RWPE1 (cell line): Measurements from ENCODE around the gene OR2T6.
"Not testable (repeated sequence)": the region's sequence is repeated elsewhere in the genome, so short reads cannot be mapped to it uniquely, and the experiment has no call there.

Experiments used
- CTCF ChIA-PET: fragments of 350-600 bp; sonication (Branson Sonifier 250); formaldehyde crosslinking; extraction: SDS; loops from one replicate; lab custom pipeline; 2021; lab: Yijun Ruan, JAX
- POLR2A ChIA-PET: fragments of 400-600 bp; formaldehyde crosslinking; extraction: SDS; loops from one replicate; lab custom pipeline; 2020; ENCODE audit warnings: antibody characterized with exemption; ENCODE audit not compliant: low non-redundant PET; lab: Yijun Ruan, JAX
- DNase-seq: peaks from one replicate; pipeline ENCODE4 v3.0.0; 2012; ENCODE audit warnings: low spot score
- H3K27ac ChIP-seq: fragments of 450-650 bp; 2 replicates; pipeline ENCODE4 v1.5.1; 2017
- TF ChIP-seq, protein P1 (sequence below): fragments of 450-650 bp; conservative IDR thresholded peaks from 2 replicates; pipeline ENCODE4 v1.5.1; 2017; ENCODE audit warnings: low read depth, mild to moderate bottlenecking

OR2T6 gene

DNA sequence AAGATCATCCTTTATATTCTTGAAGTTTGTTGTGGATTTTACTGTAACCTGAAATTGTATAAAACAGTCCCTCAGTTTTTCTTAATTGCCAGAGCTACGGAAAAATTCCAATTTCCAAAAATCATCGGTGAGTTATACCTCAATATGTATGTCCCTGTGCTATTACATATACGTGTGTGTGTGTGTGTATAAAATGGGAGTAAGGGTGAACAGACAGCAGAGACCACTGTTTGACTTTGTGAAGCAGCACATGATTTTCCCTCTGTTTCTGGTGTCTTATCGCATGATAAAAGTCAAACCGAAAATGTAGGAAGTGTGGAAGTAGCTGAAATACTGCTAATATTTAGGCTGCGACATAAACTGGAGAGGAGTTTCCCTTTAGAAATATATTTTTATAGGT lies 28.5 kb downstream of the OR2T6 start:
- ChIA-PET POLR2A (no interaction called here), CTCF (no interaction called here)
- DNase-seq, result peak; percentile 4
- no peak overlapping the region for H3K27ac ChIP-seq
- TF ChIP-seq, protein P1, sequence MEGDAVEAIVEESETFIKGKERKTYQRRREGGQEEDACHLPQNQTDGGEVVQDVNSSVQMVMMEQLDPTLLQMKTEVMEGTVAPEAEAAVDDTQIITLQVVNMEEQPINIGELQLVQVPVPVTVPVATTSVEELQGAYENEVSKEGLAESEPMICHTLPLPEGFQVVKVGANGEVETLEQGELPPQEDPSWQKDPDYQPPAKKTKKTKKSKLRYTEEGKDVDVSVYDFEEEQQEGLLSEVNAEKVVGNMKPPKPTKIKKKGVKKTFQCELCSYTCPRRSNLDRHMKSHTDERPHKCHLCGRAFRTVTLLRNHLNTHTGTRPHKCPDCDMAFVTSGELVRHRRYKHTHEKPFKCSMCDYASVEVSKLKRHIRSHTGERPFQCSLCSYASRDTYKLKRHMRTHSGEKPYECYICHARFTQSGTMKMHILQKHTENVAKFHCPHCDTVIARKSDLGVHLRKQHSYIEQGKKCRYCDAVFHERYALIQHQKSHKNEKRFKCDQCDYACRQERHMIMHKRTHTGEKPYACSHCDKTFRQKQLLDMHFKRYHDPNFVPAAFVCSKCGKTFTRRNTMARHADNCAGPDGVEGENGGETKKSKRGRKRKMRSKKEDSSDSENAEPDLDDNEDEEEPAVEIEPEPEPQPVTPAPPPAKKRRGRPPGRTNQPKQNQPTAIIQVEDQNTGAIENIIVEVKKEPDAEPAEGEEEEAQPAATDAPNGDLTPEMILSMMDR, result no peak

DNA sequence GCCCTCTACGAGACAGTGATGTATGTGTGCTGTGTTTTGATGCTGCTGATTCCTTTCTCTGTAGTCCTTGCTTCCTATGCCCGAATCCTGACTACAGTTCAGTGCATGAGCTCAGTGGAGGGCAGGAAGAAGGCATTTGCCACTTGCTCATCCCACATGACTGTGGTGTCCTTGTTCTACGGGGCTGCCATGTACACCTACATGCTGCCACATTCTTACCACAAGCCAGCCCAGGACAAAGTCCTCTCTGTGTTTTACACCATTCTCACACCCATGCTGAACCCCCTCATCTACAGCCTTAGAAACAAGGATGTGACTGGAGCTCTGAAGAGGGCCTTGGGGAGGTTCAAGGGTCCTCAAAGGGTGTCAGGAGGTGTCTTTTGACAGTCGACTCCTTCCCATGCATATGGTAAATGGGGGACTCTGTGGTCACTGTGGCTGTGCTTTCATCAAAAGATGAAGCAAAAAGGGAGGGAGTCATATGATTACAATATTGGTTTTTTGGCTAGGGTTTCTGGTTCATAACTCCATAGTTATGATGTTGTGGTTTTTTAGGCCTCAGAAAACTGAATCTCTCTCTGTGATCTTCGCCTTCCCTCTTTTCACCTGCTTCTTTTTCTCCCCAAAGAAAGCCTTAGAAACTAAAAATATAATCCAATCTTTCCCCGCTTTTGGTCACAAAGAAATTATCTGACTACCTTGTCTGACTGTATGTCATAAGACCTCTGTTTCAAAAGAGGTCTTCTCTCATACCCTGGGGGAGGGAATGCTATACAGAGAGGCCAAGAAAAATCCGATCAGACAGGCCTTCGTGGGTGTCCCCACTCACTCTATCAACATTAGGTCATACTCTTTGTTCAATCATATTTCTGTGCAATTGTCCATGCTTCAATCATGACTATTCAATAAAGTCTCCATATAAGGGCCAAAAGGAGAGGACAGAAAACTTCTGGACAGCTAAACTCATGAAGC lies 31.5 kb downstream of the OR2T6 start:
- no peak overlapping the region for H3K27ac ChIP-seq
- TF ChIP-seq, protein P1, result no peak
- ChIA-PET CTCF (no interaction called here), POLR2A (no interaction called here)
- no peak for DNase-seq

DNA sequence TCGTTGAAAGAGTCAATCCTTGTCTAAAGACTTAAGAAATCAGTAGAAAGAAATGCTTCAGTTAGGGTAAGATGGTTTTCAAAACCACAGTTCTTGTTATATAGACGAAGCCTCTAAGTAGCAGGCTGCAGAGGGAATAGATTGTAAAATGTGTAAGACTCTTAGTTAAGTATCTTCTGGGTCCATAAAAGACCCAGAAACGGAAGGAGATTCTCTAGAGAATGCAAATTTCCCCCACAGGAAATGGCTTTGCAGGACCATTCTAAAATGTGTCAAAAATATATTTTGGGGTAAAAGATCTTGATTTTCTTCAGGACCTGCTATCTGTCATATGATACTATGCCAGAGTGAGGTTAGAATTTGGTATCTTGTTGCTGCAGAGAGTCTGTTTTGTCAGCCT lies 40.7 kb downstream of the OR2T6 start:
- POLR2A ChIA-PET, result no interaction called here
- H3K27ac ChIP-seq, result no peak overlapping the region
- TF ChIP-seq, protein P1, result no peak
- DNase-seq, result no peak
- CTCF ChIA-PET, result no interaction called here

DNA sequence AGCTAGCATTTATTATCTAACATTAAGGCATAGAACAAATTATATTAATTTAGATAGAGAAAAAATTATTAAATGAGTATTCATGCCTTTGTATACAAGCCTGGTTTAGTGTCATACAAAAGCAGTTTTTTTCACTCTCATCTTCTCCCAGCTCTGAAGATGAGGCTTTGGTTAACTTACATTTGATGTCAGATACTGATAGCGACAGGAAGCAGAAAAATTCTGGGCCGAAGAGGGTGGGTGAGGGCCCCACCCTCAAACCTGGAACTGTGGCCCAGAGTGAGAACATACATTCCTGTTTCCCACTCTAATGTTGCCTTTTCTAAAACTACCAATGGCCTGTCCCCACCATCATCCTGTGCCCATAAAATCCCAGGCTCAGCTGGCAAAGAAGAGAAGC lies 42.3 kb downstream of the OR2T6 start:
- no peak for DNase-seq
- ChIA-PET POLR2A (no interaction called here), CTCF (no interaction called here)
- TF ChIP-seq, protein P1, result no peak
- H3K27ac ChIP-seq, result no peak overlapping the region

DNA sequence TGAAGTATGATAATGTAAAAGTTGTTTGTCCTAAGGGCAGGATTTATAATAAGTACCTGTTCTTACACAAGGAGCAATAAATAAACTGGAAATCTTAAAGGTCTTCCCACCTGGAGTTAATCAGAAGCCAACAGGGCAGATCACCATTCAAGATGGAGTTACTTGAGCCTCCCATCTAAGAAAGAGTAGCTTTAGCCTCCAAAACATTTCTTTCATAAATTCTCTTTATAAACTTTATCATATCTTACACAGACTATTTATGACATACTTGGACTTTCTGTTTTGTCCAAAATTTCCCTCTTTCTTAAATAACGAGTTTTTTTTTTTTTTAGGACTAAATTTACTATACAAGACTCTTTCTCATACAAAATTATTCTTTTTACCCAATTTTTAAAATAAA lies 45.8 kb downstream of the OR2T6 start:
- ChIA-PET CTCF (no interaction called here), POLR2A (no interaction called here)
- no peak overlapping the region for H3K27ac ChIP-seq
- TF ChIP-seq, protein P1, result no peak
- no peak for DNase-seq

DNA sequence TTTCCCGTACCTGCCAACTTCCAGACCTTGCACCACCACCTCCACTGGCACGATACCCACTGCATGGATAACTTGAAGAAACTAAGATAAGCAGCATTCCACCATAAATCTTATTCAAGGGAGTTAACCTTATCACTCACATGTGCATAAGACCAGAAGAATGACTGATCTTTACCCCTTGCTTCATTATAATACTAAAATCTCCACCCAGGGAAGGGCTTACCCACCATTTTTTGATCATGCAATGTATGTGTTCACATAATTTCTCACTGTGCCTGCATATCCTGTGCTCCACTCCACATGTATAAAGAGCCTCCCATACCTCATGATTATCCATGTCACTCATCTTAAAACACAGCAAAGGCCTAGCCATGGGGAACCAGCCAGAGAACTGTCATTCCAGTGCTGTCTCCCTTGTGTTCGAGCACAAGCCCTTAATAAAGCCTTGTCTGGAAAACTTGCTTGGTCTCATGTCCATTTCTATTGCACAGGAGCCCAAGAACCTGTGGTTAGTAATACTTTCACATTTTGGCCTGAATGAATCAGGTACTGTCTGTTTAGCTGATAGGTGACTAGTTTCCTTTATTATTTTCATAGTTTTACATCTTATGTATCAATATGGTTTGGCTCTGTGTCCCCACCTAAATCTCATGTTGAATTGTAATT lies 52.1 kb downstream of the OR2T6 start:
- CTCF ChIA-PET, POLR2A ChIA-PET, DNase-seq: not testable (repeated sequence)

DNA sequence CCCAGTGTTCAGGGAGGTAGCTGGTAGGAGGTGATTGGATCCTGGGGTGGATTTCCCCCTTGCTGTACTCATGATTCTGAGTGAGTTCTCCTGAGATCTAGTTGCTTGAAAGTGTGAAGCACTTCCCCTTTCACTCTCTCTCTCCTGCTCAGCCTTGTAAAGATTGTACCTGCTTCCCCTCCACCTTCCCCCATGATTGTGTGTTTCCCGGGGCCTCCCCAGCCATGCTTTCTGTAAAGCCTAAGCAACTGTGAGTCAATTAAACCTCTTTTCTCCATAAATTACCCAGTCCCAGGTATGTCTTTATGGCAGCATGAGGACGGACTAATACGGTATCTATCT lies 52.6 kb downstream of the OR2T6 start:
- H3K27ac ChIP-seq, POLR2A ChIA-PET, CTCF ChIA-PET, DNase-seq: not testable (repeated sequence)

More for the DNA sequence above, 52.1 kb downstream of the OR2T6 start:
- H3K27ac ChIP-seq, result not testable (repeated sequence)

DNA sequence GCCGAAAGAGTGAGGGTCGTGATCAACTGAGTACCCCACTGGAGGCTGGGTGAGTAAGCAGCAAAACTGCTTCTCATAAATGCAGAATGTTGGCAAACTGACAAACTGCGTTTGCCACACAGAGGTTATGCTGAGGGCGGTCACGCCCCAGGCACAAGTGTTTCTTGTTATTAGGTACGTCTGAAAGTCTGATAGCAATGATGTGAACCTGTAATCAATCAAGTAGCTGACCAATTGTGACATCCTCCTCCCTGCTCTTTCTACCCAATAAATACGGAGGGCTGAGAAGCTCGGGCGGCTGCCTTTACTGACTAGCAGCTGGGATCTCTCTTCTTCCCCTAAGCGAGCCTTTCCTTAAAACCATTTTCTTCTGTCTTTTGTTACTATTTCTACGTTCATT lies 56.1 kb downstream of the OR2T6 start:
- CTCF ChIA-PET, H3K27ac ChIP-seq, POLR2A ChIA-PET, DNase-seq: not testable (repeated sequence)

DNA sequence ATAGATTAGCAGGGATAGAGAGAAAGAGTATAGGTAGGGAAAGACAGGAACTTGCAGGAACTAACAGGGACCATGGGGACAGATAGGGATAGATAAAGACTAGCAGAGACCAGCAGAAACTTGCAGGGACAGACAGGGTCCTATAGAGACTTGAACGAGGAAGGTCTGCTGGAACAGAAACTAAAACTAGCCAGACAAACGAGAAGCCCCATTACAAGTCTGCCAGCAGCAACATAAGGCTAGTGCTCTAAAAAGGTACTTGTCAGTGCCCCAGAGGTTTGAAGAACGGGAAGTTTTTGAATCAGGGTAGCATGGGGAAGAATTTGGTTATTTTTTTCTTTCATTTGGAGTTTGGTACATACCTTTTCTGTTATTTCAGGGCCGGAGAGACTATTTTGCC lies 56.7 kb downstream of the OR2T6 start:
- POLR2A ChIA-PET, CTCF ChIA-PET, H3K27ac ChIP-seq, DNase-seq: not testable (repeated sequence)

DNA sequence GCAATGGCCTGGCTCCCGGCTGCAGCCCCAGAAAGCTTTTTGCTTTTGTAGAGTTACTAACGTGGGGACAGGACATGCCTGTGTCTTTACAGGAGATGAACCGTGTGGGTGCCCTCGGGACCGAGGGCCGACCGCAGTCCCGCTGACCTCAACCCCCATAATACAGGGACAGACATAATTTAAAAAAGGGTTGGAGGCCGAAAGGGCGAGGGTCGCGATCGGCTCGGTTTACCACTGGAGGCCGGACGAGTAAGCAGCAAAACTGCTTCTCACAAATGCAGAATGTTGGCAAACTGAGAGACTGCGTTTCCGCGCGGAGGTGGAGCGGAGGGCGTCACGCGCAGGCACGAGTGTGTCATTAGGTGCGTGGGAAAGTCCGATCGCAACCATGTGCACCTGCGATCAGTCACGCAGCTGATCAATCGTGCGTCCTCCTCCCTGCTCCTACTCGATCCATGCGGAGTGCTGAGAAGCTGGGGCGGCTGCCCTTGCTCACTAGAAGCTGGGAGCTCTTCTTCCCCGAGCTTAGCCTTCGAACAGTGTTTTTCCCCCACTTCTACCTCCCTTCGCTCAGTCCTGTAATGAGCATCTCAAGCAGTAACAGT lies 58.4 kb downstream of the OR2T6 start:
- CTCF ChIA-PET, result not testable (repeated sequence)

DNA sequence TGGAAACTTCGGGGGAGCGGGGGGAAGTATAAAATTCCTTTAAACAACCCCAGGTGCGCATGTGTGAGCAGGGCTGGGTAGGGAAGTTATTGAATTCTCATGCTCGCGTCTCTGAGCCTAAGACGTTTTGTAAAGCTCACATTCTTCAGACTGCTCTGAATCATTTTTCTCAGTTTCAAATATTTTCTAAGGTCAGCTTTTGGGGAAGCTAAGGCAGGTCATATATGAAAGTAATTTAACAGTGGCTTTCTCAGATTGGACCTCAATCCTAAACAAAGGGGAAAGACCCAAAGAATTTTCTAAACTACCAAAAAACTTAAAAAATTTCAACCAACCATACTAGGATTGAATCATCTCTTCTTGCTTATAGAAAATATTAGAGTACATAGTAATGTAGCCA lies 59.4 kb downstream of the OR2T6 start:
- POLR2A ChIA-PET, CTCF ChIA-PET, H3K27ac ChIP-seq, DNase-seq: not testable (repeated sequence)

More for the DNA sequence above, 58.4 kb downstream of the OR2T6 start:
- POLR2A ChIA-PET, DNase-seq, H3K27ac ChIP-seq: not testable (repeated sequence)
